Kidney tubule cell (primary cell): ENCODE results near the gene ARL13A.
A peak's percentile ranks its signal among the peaks of the same experiment; 100 is the strongest.

ENCODE experiments used
- DNase-seq: peaks from one replicate; pipeline ENCODE4 v3.0.0-alpha.2; 2018; ENCODE audit warnings: low spot score

Gene ARL13A

DNA sequence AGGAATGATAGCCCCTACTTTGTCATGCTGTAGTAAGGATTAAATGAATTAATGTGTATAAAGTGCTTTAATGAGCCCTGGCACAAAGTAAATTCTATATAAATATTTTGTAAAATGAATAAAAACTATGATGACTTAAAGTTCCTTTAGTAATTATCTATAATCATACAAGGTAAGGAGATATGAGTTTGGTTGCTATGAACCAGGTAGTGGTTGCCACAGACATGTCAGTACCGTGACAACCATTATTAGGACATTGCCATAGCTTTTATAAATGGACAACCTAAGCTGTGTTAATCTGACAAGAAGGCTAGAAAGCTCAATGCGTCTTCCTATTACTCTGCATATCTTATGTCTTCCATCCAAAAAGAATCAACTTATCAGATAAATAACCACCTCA is at the start of gene ARL13A:
ARL13A (plus strand) TSS at position 301 of the 400 bp plus-strand sequence. CDS start 3,982 bp downstream, outside the sequence.
- DNase-seq: no peak

DNA sequence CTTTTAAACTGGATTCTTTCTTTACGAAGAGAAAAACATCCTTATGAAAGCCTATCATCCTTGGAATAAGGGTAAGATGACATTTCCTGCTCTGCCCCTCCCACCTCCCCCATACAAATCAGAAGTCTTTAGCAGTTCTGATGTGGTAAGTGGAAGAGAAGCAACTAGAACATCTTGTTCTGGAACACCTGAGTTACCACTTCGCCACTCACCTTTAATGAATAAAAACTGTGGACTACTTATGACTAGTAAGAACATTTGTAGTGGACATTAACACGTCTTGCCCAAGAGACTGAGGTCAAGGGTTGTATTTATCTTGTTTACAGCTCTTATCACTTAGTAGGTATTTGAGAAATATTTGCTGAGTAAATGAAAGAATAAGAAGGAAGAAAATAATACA is 45.1 kb upstream of the ARL13A start:
- no peak for DNase-seq

DNA sequence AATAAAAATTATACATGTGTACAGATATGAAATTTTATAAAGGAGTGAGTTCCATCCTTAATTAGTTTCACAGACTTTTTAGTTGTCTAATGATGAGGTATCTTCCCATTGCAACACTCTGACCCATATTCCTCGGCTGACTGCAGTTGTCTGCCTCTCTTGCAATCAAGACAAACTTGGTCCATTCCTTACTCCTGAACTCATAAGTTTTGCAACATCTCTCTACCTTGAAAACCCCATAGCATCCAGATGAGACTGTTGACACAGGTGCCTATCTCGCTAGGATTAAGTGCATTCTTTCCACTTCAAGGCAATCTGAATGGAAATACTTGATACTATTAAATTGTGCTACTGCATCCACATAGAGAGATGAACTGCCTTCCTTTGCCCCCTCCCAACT is 43.1 kb upstream of the ARL13A start:
- no peak for DNase-seq

DNA sequence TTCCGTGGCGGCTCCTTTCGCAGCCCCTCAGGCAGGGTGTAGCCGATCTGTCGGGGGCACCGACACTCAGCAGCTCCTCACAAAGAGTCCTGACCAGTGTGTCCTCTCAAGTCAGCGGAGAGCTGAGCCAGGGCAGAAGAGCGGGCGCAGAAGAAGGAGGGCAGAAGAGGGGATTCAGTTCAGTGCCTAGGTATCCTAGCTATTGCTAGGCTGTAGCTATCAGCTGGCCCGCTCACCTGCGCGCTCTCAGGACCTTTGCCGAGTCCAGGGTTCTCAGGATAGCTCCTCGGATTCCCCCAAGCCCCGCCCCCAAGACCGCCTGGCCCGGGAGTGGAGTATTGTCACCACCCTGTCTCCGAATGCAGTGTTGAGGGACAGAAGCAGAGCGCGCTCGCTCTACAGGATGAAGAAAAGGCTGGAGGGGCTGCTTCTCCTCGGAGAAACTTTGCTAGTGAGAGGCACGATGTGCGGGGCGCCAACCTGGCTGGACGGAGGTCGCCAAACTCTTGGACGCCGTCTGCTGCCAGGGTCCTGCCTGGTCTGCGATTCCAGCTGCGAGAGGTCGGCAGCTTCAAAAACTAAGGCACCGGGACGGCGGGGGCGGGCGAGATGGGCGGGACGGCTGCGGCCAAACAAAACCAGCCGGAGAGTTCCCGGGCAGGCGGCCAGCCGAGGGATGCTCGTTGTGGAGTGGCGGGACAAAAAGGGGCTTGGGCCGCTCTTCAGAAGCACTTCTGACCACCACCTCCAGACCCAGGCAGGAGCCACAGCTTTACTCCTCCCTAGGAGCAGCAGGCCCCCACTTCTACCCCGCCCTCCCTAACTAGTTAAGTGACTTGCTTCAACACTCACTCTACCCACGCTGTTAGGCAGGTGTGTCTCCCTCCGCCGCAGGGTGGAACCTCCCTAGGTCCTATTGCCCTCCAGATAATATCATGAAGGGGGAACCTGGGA is 40.6 kb upstream of the ARL13A start, which contains the start of gene XKRX:
XKRX (minus strand) TSS at position 258 of the 954 bp plus-strand sequence. CDS start 613 bp downstream, outside the sequence.
- peak; percentile 35 for DNase-seq

DNA sequence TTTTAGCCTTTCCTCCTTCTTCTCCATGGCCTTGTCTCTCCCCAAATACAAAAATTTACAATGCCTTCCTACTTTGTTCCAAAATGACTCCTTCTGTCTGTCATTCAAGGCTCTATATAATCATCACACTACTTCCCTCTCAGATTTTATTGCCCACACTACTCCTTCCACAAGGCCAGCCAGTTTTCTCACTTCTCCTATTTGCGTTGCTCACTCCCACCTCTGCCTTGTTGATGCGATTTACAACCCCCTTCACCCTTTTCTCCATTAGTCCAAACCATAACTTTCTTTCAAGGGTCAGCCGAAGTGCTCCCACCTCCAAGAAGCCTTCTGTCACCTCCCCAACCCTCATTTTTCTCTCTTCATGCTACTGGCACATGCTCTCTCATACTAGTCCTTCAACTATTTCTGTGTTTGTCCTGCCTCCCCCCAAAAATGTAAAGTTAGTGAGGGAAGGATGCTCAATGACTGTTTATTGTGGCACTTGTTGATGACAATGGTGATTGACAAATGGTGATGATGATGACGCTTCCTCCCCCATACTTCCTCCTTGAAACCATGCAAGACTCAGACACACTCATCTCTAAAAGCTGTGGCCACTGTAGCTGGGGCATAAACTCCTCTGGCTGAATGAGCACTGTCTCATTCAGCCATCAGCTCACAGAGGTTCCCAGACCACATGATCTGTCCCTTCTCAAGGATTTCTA is 38.1 kb upstream of the ARL13A start:
- DNase-seq: peak; percentile 17

DNA sequence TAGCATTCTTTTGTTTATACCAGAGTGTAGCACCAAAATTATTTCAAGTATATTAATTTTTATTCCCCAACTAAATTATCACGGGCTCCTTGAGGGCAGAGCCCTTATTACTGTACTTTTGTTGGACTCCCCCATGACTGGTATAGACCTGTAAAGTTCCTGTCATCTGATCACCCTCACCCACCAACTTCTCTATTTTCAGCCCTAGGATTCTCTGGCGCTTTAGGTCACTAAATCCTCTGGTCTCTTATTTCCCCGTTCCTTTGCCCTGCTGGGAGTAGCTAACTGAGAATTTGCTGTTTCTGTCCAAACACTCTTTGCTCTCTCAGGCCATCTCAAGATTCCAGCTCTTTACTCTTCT is 37.6 kb upstream of the ARL13A start:
- no peak for DNase-seq

DNA sequence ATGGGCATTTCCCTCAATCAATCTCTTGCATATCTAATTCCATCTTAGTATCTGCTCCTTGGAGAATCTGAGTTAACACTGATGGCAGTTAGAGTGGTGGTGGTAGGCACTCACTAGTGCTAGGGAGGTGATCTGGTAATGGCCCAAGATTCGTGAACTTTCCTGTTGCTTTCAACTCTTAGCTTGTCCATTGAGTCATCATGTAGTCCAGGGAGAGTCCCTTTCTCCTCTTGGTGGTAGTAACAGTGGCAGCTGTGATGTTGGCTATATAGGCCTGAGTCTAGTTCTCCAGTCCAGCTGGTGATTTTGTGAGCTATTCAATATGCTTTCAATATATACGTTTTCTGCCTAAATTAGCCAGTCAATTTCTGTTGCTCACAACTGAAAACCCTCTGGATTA is 33.7 kb upstream of the ARL13A start:
- no peak for DNase-seq

DNA sequence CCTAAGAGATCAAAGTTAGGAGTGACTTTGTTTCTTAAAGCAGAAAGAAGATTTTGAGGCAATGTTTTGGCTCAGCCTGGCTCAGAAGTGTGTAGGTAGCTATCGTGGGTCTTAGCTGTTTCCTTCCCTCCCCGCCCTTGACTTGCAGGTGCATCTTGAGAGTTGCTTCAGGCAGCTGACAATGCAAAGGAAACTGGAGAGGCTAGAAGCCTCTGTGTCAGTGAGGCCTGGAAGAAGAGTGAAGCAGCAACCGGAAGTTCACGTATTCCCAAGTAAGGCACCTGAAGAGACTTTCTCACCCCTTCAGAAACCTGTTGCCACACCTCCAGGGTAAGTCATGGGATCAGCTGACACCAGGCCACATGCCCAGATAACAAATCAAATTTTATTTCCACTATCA is 30.2 kb upstream of the ARL13A start:
- DNase-seq: no peak

DNA sequence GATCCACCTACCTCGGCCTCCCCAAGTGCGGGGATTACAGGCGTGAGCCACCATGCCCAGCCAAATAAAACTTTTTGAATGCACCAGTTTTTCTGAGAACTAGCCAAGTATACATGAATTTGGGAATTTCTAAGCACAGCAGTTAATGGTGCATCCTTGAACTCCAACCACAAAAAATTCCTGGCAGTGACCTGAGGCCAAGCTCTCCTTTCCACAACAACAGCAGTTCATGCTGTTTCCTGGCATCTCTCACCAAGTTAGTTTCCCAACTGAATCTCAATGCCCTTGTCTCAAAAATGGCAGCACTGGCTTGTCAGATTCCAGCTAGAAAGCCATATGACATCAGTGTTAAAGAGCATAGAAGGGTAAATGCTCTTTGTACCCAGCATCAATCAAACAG is 24.9 kb upstream of the ARL13A start:
- no peak for DNase-seq

DNA sequence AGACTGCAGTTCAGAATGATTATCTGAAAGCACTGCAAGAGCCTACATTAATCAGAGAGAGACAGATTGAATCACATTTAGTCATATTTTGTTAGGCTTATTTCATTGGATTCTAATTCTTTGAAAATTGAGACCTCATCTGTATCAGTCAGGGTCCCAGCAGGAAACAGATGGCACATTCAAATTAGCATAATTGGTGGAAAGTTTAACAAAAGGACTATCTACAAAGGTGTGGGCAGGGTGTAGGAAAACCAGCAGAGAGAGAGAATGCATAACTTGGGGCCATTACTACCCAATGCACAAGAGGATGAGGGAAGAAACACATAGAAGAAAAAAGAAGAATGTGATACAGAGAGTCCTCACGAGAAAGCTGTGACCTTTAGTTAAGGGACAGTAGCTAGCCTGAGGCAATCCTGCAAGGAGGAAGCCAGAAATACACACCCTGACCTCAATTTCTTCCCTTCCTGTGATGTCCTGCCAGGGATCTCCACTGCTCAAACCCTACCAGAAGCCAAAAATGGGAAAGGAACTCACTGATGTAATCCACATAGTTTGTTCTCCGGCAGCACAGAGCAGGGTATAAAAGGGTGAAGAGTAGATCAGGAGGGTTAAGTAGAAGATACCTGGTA is 23.1 kb upstream of the ARL13A start:
- DNase-seq: no peak

DNA sequence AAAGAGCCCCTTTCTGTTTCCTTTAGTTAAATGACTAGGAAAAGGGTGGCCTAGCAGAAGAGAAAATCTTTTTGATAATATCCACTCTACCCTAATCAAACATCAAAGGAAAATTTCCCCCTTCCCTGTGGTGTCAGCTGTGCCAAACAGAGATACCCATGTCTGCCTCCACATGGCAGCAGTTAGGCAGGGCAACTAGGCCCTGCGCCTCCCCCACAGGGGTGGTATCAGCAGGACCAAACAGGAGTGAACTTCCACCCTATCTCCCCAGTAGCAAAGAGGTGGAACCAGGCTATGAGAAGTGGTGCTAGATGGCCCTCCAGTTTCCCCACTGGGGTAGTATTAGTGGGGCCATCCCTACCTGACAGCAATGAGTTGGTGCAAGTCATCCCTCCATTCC is 21.0 kb upstream of the ARL13A start:
- DNase-seq: no peak

DNA sequence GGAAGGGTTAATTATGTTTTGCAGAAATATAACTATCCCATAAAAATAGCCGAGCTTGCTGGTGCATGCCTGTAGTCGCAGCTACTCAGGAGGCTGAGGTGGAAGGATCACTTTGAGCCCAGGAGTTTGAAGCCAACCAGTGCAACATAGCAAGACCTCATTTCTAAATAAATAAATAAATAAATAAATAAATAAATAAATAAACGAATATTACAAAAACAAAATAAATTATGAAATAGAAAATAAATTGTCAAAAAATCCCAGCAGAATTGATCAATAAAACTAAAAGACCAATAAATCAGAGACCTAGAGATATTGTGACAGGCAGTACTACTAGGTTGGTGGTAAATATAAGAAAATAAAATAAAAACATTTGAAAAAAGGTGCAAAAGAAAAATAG is 6.7 kb upstream of the ARL13A start:
- DNase-seq: no peak

DNA sequence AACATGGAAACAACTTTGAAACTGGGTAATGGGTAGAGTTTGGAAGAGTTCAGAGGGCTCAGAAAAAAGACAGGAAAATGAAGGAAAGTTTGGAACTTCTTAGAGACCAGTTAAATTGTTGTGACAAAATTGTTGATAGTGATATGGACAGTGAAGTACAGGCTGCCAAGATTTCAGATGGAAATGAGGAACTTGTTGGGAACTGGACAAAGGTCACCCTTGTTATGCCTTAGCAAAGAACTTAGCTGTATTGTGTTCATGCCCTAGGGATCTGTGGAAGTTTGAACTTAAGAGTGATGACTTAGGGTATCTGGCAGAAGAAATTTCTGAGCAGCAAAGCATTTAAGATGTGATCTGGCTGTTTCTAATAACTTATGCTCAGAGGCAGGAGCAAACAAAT is 5.1 kb upstream of the ARL13A start:
- no peak for DNase-seq

DNA sequence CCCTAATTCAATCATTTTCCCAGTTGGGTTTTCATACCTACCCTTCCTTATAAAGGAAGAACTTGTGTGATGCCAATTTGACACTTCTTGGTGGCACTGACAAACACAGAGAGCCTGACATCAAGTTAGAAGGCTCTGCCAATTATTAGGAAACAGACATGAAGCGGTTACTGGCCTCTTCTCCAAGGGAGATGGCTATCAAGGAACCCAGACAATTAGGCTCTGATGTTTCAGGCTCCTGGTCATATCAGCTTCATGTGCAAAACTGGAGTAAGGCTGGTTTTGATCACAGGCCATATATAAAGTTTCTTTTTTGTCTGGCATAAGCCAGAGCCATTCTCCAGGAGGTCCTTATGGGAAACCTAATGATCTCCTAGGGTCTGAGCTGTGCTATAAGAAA is 428 bp downstream of the ARL13A start:
- DNase-seq: no peak

DNA sequence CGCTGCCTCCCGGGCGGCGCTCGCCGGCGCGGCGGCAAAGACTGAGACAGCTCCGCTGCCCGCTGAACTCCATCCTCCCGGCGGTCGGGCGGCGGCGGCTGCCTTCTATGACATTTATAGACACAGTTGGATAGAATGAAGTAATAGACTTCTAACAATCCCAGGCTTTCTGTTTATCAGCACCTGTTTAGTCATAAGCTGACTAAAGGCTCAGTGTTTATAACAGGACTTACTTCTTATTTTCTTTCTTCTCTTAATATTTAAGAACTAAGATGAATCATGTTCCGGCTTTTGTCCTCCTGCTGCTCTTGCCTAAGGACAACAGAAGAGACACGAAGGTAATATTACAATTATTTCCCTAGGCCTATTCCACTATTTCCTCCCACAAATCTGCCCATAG is 3.9 kb downstream of the ARL13A start:
- no peak for DNase-seq

DNA sequence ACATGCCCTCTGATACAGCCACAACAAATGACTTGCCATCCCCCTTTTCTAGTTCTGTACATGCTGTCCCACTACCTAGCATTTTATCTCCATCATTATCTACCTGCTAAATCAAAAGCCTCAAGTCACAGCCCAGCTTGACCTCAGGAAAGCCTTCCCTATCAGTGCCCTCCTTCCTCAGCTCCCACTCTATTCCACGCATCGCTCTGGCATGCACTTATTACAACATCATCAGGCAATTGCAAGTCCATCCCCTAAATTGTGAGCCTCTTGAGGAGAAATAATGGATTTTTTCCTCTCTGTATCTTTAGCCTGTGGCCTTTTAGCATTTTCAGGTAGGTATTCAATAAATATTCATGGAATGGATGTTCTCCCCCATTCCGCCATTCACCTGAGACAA is 5.7 kb downstream of the ARL13A start:
- no peak for DNase-seq

DNA sequence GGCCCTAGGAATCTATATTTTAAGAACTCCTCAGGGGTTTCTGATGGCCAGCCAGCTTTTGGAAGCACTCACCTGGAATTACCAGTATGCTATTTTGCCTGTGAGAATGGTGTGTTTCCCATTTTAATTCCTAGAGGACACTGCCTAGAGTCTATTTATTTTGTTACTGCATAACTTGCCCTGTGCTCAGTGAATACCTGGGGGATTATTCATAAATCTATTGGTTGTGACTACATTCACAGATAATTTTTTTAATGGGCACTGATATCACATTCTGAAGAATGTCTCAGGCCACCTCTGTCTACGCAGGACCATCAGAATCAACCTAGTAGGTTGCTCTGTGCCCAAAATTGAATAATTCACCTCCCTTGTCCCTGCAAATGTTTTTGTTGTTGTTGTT is 6.7 kb downstream of the ARL13A start:
- peak; percentile 23 for DNase-seq

DNA sequence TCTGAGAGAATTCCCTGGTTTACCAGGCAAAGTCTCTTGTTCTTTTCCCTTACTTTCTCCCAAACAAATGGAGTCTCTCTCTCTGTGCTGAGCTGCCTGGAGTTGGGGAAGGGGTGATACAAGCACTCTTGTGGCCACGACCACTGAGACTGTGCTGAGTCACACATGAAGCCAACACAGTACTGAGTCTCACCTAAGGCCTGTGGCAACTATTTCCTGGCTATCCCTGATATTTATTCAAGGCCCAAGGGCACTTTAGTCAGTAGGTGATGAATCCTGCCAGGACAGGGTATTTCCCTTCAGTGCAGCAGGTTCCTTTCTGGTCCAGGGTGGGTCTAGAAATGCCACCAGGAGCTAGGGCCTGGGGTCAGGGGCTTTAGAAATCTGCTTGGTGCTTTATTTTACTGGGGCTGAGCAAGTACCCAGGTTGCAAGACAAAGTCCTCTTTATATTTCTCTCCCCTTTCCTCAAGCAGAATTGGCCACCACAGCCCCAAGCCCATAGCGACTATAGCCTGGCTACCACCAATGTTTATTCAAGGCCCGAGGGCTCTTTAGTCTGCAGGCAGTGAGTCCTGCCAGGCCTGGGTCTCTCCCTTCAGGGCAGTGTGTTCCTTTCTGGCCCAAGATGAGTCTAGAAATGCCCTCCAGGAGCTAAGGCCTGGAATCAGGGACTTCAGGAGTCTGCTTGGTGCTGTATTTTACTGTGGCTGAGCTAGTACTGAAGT is 10.5 kb downstream of the ARL13A start:
- DNase-seq: peak; percentile 77

DNA sequence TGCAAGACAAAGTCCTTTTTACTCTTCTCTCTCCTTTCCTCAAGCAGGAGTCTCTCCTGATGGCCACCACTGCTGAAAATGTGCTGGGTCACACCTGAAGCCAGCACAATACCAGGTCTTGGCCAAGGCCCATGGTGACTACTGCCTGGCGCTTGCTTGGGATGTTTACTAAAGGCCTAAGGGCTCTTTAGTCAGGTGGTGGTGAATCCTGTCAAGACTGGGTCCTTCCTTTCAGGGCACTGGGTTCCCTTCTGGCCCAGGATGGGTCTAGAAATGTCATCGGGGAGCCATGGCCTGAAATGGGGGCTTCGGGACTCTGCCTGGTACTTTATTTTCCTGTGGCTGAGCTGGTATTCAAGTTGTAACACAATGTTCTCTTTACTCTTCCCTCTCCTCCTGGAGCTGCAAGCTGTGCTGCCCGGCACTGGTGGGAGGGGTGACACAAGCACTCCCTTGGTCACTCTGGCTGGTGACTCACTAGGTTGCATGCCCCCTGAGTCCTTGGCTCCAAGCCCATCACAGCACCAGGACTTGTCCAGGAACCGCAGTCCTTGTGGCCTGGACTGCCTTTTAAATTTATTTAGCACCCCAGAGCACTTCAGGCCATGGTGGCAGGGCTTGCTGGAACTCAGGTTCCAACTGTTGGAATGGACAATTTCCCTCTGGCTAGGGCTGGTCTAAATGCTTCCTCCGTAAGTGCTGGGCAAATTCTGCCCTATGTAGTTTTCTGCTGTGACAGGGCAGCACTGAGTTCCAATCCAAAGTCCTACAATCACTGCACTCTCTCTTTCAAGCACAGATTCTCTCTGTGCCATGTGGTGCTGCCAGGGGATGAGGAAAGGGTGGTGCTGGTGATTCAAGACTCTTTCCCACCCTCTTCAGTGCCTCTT is 11.3 kb downstream of the ARL13A start:
- peak; percentile 84 for DNase-seq

DNA sequence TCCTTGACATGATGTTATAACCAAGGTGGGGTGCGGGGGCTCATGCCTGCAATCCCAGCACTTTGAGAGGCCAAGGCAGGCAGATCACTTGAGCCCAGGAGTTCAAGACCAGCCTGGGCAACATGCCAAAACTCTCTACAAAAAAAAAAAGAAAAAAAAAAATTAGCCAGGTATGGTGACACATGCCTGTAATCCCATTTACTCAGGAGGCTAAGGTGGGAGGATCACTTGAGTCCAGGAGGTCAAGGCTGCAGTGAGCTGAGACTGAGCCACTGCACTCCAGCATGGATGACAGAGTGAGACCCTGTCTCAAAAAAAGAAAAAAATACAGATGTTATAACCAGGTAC is 12.0 kb downstream of the ARL13A start:
- DNase-seq: peak; percentile 32

DNA sequence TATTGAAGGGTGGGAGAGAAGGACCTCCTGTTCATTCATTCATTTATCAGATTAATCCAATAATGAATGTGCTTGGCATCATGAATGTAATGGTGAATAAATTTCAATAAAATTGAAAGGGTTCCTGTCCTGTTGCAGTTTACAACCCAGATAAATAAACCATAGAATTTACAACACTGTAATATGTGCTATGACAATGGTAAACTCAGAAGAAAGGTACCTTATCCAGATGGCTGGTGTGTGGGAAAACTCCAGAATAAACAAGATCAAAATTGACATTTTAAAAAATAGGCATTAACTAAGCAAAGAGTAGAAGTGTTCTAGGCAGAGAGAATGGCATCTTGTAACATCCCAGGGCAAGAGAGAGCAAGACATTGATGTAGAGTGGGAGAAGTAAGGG is 15.3 kb downstream of the ARL13A start:
- DNase-seq: no peak
